Liver (tissue), 3 donors: Measurements from ENCODE around the gene GRM1.

ENCODE experiments used
- CTCF ChIP-seq: fragments of 150-350 bp; IDR thresholded peaks from 2 replicates; pipeline ENCODE4 v1.5.1; 2017; ENCODE audit warnings: improper control_type of control experiment, low read depth, low read length; ENCODE audit not compliant: missing input control
- EGR1 ChIP-seq, 2 donors: IDR thresholded peaks; 2 replicates each; pipeline ENCODE4 v1.6.1; 2016 to 2018; ENCODE audit warnings: antibody characterized with exemption in 2 of 2, low read depth in 2 of 2
- HNF4A ChIP-seq, 2 donors: conservative IDR thresholded peaks; 2 replicates each; pipeline ENCODE4 v1.6.1; 2016; ENCODE audit warnings: antibody characterized with exemption in 2 of 2, mild to moderate bottlenecking in 2 of 2
- JUND ChIP-seq, 2 donors: IDR thresholded peaks; 2 replicates each; pipeline ENCODE4 v1.6.1; 2016; ENCODE audit warnings: antibody characterized with exemption in 2 of 2
- MAX ChIP-seq: IDR thresholded peaks from 2 replicates; pipeline ENCODE4 v1.6.1; 2016; ENCODE audit warnings: antibody characterized with exemption
- RAD21 ChIP-seq, 2 donors: IDR thresholded peaks; 2 replicates each; pipeline ENCODE4 v1.6.1; 2016; ENCODE audit warnings: antibody characterized with exemption in 2 of 2, mild to moderate bottlenecking in 2 of 2
- YY1 ChIP-seq: IDR thresholded peaks from 2 replicates; pipeline ENCODE4 v1.6.1; 2016; ENCODE audit warnings: antibody characterized with exemption, mild to moderate bottlenecking
- donor health status: healthy.
- donor health status: healthy.

GRCh38 chr6:146369866-146370265 is 341.0 kb downstream of the GRM1 start:
- no peak for TF ChIP-seq CTCF
- TF ChIP-seq MAX = no peak
- no peak for TF ChIP-seq HNF4A (conservative IDR thresholded peaks at IDR 0.05)
- TF ChIP-seq RAD21 (IDR thresholded peaks at IDR 0.05) = no peak
- no peak for TF ChIP-seq EGR1 (IDR thresholded peaks at IDR 0.05; ENCODE audit: low read depth in 2 of 2)
- no peak for TF ChIP-seq YY1
- no peak for TF ChIP-seq JUND (IDR thresholded peaks at IDR 0.05)
